Measurements from ENCODE around the gene CYB5D1.
"Not testable (repeated sequence)": the region's sequence is repeated elsewhere in the genome, so short reads cannot be mapped to it uniquely, and the experiment has no call there.

The CYB5D1 gene

GRCh38 chr17:7856011-7856810, 1.6 kb upstream of the CYB5D1 start:
- no peak for DNase-seq (ENCODE audit: low spot score)

- DNase-seq (ENCODE audit: low spot score) = peak; percentile 100
Observed at GRCh38 chr17:7856811-7857712, 741 bp upstream of the CYB5D1 start, which contains the start of gene NAA38. NAA38 (minus strand) TSS chr17:7857559; CDS start chr17:7857463, 96 bp downstream.

- peak; percentile 57 for DNase-seq (ENCODE audit: low spot score)
Observed at GRCh38 chr17:7858522-7858810, 663 bp downstream of the CYB5D1 start.

- DNase-seq (ENCODE audit: low spot score) = no peak
Observed at GRCh38 chr17:7859028-7859427, 1.2 kb downstream of the CYB5D1 start.

- DNase-seq (ENCODE audit: low spot score) = peak; percentile 75
Observed at GRCh38 chr17:7862692-7863437, 5.1 kb downstream of the CYB5D1 start.

- not testable (repeated sequence) for DNase-seq (ENCODE audit: low spot score)
Observed at GRCh38 chr17:7864384-7864783, 6.6 kb downstream of the CYB5D1 start.

GRCh38 chr17:7864995-7865650, 7.3 kb downstream of the CYB5D1 start:
- no peak for DNase-seq (ENCODE audit: low spot score)

- DNase-seq (ENCODE audit: low spot score) = no peak
Observed at GRCh38 chr17:7867881-7868329, 10.1 kb downstream of the CYB5D1 start.

GRCh38 chr17:7873051-7873450, 15.2 kb downstream of the CYB5D1 start:
- DNase-seq (ENCODE audit: low spot score) = no peak

- no peak for DNase-seq (ENCODE audit: low spot score)
Observed at GRCh38 chr17:7875804-7876370, 18.1 kb downstream of the CYB5D1 start.

- no peak for DNase-seq (ENCODE audit: low spot score)
Observed at GRCh38 chr17:7878234-7878633, 20.4 kb downstream of the CYB5D1 start.

- no peak for DNase-seq (ENCODE audit: low spot score)
Observed at GRCh38 chr17:7880076-7880868, 22.5 kb downstream of the CYB5D1 start.

- DNase-seq (ENCODE audit: low spot score) = peak; percentile 95
Observed at GRCh38 chr17:7881276-7882054, 23.7 kb downstream of the CYB5D1 start.

- no peak for DNase-seq (ENCODE audit: low spot score)
Observed at GRCh38 chr17:7882068-7882467, 24.3 kb downstream of the CYB5D1 start.

GRCh38 chr17:7882629-7883028, 24.8 kb downstream of the CYB5D1 start:
- DNase-seq (ENCODE audit: low spot score) = no peak

GRCh38 chr17:7883781-7884386, 26.1 kb downstream of the CYB5D1 start:
- no peak for DNase-seq (ENCODE audit: low spot score)

- no peak for DNase-seq (ENCODE audit: low spot score)
Observed at GRCh38 chr17:7884581-7885366, 27.0 kb downstream of the CYB5D1 start.

All from cerebellar cortex (tissue), 1 donor.